ENCODE results near the gene NFILZ.

DNA sequence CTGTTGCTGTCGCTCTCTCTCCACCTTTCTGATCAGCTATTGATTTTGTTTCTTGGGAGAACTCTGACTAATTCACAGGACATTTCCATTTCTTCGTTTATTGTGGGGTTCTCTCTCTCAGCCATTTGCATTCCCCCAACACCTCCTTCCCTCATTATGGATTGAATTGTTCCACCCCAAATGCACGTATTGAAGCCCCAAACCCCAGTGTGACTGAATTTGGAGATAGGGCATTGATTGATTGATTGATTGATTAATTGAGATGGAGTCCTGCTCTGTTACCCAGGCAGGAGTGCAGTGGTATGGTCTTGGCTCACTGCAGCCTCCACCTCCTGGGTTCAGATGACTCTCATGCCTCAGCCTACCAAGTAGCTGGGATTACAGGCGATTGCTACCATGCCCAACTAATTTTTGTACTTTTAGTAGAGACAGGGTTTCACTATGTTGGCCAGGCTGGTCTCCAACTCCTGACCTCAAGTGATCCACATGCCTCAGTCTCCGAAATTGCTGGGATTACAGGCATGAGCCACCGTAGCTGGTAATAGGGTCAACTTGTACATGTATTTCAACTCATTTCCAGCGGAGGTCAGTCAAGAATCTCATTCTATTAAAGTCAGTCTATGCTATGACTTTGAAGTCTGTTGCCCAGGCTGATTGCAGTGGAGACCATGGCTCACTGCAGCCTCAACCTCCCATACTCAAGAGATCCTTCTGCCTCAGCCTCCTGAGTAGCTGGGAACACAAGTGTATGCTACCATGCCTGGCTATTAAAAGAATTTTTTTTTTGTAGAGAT is 13.6 kb downstream of the NFILZ start:
- TF ChIP-seq, protein P1, sequence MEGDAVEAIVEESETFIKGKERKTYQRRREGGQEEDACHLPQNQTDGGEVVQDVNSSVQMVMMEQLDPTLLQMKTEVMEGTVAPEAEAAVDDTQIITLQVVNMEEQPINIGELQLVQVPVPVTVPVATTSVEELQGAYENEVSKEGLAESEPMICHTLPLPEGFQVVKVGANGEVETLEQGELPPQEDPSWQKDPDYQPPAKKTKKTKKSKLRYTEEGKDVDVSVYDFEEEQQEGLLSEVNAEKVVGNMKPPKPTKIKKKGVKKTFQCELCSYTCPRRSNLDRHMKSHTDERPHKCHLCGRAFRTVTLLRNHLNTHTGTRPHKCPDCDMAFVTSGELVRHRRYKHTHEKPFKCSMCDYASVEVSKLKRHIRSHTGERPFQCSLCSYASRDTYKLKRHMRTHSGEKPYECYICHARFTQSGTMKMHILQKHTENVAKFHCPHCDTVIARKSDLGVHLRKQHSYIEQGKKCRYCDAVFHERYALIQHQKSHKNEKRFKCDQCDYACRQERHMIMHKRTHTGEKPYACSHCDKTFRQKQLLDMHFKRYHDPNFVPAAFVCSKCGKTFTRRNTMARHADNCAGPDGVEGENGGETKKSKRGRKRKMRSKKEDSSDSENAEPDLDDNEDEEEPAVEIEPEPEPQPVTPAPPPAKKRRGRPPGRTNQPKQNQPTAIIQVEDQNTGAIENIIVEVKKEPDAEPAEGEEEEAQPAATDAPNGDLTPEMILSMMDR (IDR thresholded peaks at IDR 0.05 in 8 of 11, conservative IDR thresholded peaks at IDR 0.05 in 3 of 11) = no peak
- no peak for TF ChIP-seq POLR2A (IDR thresholded peaks at IDR 0.05)
- no peak for TF ChIP-seq POLR2AphosphoS5 (IDR thresholded peaks at IDR 0.05)
